ENCODE measurements around the gene MISFA.

GRCh38 chr11:18563090-18563730 lies 36.4 kb upstream of the MISFA start:
- TF ChIP-seq POLR2A (IDR thresholded peaks at IDR 0.05; ENCODE audit: low read depth, low read length) (no peak), TAF1 (IDR thresholded peaks at IDR 0.05; ENCODE audit: borderline replicate concordance, low read depth, low read length) (no peak)

Data from GM12892 (cell line).